A549 treated with RU486 at 1 μM for 4 hours (cell line): Measurements from ENCODE around the gene NCOR1. TPM values are rescaled to one million over a fixed set of nuclear protein-coding genes. Genes with fewer than 3 reads are reported as not detected.

Experiments
- total RNA-seq: library from RNA; stranded (reverse); fragments of 200-300 nt; extraction: Qiagen RNA extraction; gene quantifications from 5 replicates; pipeline ENCODE4 v1.2.3, GENCODE V29; 2022; ENCODE audit warnings: low read depth

The NCOR1 gene
- 68.1 to 79.1 TPM (median 71.0 TPM) in 5 replicates for total RNA-seq

GRCh38 chr17:16215273-16215964, at the start of gene NCOR1:
Gene NCOR1 (minus strand): TSS chr17:16215534. CDS start chr17:16194569, 20,965 bp downstream.

GRCh38 chr17:16217002-16217635, 1.8 kb upstream of the NCOR1 start, which contains the start of gene PIGL:
Gene PIGL (plus strand): TSS chr17:16217210. CDS start chr17:16217227, 17 bp downstream.

DNA sequence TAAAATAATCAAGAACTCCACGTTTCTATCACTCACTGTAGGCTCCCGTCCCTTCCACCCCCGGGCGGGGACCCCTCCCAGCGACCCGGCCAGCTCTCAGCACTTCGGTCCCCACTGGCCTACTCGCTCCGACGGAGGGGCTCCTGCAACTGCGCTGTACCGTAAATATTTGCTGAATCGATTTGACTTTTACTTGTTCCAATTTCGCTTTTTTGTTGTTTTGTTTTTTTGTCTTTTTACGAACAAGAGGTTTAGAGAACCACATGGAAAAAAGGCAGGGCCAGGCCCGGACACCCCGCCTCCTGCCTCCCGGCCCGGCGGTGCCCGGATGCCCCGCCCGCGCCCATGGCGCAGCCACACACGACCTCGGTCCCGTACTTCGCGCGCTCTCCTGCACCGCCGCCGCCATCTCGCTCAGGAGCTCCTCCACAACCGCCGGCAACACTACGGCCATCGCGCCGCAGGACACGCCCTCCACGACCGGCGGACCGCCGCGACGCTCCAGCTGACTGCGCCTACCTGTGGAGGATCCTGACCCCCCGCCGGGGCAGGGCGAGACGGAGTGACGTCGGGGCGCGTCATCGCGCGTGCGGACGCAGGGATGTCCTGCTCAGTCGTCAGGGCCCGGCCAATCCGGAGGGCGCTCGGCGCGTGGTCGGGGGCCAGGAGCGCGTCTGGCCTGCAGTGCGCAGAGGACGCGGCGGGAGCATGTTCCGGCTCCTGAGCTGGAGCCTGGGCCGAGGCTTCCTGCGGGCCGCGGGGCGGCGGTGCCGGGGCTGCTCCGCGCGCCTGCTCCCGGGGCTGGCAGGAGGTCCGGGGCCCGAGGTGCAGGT, 216.0 kb downstream of the NCOR1 start, which contains the start of the genes TTC19 and ZSWIM7:
TTC19 (plus strand) TSS at position 684 of the 833 bp plus-strand sequence; CDS start at position 709, 25 bp downstream.
ZSWIM7 (minus strand) TSS at position 564 of the 833 bp plus-strand sequence; CDS start at position 454, 110 bp downstream.

Other genes starting within 250 kb of the NCOR1 start
- gene ZSWIM7, start 215.8 kb downstream of the NCOR1 start, total RNA-seq: 41.1 to 47.6 TPM (median 45.7 TPM) in 5 replicates
- 33.7 to 55.0 TPM (median 49.9 TPM) in 5 replicates for gene TTC19, start 215.7 kb downstream of the NCOR1 start, total RNA-seq
- 11.3 to 19.3 TPM (median 17.6 TPM) in 5 replicates for gene PIGL, start 1.7 kb upstream of the NCOR1 start, total RNA-seq
- 145 to 186 TPM (median 173 TPM) in 5 replicates for gene CENPV, start 137.9 kb upstream of the NCOR1 start, total RNA-seq
- gene UBB, start 165.6 kb upstream of the NCOR1 start, total RNA-seq: 2,303 to 2,842 TPM (median 2,371 TPM) in 5 replicates
- 0.34 to 1.00 TPM (median 0.41 TPM) in 5 replicates for gene TRPV2, start 200.0 kb upstream of the NCOR1 start, total RNA-seq